HG02840 (cell line): ENCODE data around the gene CLEC2L.

Experiments used
- ATAC-seq: cut with Tn5 transposase; IDR thresholded peaks from one replicate; pipeline ENCODE4 v1.9.1; 2021; ENCODE audit warnings: mild to moderate bottlenecking, moderate library complexity, moderate number of reproducible peaks; ENCODE audit not compliant: unreplicated experiment, low FRiP score

CLEC2L gene

DNA sequence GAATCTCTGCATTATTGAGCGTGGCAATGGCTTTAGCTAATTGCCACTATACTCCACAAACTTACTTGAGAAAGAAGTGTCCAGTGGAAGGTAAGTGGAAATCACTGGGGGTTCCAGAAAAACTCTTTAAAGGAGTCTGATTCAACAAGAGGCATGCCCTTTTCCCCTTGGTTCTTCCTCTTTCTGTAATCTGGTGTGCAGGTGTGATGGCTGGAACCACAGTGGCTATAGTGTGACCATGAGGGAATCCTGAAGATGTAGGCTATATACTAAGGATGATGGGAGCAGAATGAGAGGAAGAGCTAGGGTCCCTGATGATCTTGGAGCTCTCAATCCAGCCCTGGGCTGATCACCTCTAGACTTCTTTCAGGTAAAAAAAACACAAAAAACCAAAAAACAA lies 2.0 kb upstream of the CLEC2L start:
- ATAC-seq, result no peak

DNA sequence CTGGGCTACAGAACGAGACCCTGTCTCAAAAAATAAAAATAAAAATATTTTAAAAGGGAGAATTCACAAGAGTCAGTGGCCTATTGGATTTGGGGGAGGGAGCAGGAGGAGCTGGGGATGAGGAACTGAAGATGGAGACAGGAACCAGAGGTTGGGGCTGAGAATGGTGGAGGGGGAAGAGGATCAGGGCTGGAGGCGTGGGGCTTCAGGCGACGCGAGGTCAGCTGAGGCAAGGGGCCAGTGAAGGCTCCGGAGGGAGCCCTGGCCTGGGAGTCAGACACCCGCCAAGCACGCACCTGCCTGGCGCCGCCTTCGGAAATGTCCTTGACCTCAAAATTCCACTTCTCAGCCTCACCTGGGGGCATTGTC lies 671 bp upstream of the CLEC2L start:
- no peak for ATAC-seq

DNA sequence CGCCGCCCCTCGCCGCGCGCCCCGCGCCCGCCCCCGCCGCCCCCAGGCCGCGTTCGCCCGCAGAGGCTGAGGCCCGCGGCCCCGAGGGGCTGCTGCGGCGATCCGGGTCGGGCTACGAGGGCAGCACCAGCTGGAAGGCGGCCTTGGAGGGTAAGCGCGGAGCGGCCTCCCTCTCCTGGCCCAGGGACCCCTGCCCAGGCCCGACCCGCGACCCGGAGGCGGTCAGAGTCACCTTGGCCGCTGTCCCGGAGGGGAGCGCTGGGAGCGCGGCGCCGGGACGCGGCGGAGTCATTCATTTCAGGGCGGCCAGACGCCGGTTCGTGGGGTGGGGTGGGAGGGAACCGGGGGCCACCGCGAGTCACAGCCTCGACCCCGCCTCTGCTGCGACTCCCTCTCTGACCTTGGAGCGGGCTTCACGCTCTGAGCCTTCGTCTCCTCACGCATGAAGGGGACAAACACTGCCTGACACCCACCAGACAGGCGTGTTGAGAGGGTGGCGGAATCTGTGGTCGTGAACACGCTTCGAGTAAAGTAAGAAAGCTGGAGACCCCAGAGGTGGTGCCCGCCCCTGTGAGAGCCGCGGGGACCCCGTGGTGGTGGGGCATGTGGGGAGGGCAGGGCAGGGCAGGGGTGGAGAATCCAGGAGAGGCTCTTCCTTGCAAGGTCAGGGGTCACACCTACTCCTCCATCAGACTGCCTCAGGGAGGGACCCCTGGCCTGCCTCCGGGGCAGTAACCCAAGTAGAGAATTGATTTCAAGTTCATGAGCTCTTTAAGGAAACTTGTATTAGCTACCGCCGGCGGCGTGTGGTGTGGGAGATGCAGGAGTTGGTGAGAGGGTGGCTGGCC lies 707 bp downstream of the CLEC2L start:
- no peak for ATAC-seq

DNA sequence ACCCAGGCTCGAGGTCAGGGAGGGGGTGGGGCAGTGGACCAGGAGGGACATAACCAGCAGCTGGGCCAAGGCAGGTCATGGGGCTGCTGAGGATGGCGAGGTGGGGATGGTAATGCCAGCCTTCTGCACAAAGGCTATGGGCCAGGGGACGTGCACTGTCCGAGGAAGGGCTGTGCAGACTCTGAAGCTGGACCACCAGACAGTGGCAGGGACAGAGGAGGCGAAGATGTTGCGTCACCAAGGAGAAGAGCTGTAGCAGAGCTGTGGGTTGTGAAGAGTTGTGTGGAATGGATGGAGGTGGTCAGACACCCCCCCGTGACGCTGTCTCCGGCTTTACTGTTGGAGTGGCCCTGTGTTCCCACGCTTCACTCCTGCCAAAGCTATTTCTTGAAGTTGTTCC lies 1.8 kb downstream of the CLEC2L start:
- no peak for ATAC-seq

DNA sequence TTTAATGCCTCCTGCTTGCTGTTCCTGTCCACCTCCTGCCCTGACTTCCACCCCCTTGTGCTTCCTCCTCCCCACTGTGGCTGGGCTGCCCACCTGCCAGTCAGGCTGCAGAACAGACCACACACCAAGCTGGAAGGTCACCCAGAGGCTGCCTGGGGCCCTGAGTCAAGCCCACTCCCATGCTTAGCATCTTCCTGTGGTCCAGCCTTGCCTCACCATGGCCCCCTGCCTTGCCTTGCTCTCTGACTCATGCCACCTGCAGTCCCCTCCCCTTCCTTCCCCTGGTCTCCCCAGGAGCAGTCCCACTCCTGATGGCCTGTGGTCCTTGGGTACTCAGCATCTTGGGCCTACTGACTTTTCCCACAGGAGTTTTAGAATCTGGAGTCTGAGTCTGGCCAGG lies 2.3 kb downstream of the CLEC2L start:
- ATAC-seq, result no peak

DNA sequence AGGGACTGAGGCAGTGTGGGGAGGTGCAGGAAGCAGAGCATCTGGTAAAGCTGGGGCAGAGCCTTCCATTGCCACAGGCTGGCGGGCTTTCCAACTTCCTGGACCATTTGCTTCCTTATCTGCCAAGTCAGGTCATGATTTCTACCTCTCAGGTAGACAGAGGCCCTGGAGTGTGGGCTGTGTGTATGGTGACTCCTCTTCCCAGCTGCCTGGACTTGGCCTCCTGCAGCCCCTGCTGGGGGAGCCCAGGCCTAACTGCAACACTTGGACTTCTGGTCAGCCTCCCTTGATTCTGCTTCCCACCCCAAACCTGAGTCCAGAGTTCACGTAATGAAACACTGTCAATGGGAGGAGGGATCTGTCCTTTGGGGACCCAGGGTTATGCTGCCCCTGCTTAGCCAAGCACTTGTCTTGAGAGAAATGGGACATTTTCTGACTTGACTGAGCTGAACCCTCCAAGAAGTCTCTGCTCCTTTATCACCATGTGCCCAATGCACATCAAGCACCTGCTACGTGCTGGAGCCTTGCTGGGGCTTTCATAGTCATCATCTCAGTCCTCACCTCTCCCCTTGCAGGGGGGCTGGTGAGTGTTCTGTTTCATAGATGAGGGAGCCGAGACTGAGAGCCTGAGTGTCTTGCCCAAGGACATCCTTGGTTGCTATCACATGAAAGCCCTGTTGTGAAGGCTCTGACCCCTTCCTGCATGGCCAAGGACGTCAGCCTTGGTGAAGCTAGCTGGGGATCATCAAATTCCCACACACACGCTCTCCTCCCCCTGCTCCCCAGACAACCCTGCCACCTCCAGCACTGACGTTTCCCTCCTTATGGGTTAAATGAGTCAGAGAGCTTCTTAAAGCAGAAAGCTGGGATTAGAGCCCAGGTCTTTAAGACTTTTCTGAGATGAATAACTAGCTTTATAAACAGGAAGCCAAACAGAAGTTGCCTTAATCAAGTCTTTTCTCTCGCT lies 3.4 kb downstream of the CLEC2L start:
- no peak for ATAC-seq

DNA sequence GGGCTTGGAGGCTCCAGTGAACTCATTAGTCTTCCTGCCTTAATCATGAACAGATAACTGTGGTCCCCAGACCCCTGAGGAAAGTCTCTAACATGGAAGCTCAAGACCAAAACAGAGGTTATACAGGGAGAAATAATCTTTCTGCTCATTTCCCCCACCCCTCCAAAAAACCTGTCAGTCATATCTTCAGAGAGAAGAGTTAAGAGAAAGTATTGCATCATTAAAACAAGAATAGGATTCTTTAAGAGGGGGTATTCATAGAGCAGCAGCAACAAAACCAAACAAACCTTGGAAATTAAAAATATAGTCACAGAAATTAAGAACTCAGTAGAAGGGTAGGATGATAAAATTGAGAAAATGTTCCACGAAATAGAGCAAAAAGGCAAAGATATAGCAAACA lies 7.6 kb downstream of the CLEC2L start:
- no peak for ATAC-seq

DNA sequence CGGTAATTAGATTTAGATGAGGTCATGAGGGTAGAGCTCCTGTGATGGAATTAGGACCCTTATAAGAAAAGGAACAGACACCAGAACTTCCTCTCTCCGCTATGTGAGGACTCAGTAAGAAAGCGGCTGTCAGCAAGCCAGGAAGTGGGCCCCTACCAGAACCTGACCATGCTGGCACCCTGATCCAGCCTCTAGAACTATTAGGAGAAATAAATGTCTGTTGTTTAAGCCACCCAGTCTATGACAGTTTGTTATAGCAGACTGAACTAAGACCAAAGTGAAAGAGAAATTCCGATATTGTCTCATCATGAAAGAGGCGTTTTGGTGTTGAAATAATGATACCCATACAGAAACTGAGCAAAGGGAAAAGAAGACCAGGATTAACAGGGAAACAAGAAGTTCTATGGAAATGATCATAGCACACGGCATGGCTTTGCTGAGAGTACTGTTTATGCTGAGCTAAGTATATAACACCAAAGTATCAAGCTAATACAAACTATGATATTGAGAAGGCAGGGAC lies 9.2 kb downstream of the CLEC2L start:
- ATAC-seq, result no peak

DNA sequence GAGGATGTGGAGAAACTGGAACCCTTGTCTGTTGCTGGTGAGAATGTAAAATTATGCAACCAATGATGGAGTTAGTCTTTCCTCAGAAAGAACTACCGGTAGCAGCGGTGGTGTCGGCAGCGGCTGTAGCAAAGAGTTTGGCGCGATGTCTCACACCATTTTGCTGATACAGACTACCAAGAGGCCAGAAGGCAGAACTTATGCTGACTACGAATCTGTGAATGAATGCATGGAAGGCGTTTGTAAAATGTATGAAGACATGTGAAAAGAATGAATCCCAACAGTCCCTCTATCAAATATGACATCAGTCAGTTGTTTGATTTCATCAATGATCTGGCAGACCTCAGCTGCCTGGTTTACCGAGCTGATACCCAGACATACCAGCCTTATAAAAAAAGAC lies 10.6 kb downstream of the CLEC2L start:
- no peak for ATAC-seq

DNA sequence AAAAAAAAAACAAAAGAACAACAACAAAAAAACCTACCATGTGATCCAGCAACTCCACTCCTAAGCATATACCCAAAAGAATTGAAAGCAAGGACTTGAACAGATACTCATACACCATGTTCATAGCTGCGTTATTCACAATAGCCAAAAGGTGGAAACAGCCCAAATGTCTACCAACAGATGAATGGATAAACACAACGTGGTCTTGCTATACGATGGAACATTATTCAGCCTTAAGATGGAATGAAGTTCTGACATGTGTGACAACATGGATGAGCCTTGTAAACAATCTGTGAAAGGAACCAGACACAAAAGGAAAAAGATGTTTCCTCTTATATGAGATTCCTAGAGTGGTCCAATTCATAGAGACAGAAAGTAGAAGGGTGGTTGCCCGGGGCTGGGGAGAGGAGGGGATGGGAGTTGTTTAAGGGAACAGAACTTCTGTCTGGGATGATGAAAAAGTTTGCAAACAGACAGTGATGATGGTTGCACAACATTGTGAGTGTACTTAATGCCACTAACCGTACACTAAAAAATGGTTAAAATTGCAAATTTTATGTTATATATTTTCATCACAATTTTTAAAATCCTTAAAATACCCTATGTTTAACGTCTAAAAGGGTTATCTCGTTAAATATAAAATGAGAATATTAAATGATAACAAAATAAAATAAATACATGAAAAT lies 11.6 kb downstream of the CLEC2L start:
- no peak for ATAC-seq

DNA sequence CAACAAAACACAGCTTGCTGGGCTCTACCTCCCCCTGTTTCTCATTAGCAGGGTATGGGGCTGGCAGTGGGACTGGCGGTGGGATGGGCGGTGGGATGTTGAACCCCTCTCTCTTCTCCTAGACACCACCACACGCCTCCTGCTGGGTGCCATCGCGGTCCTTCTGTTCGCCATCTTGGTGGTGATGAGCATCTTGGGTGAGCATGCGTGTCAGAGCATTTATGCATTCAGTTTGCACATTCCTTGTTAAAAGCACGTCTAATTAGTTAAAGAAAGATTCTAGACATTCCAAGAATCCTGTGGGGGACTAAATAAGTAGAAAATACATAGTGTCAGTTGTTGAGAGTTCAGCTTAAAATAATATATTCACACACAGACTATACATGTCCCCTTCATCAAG lies 12.7 kb downstream of the CLEC2L start:
- no peak for ATAC-seq

DNA sequence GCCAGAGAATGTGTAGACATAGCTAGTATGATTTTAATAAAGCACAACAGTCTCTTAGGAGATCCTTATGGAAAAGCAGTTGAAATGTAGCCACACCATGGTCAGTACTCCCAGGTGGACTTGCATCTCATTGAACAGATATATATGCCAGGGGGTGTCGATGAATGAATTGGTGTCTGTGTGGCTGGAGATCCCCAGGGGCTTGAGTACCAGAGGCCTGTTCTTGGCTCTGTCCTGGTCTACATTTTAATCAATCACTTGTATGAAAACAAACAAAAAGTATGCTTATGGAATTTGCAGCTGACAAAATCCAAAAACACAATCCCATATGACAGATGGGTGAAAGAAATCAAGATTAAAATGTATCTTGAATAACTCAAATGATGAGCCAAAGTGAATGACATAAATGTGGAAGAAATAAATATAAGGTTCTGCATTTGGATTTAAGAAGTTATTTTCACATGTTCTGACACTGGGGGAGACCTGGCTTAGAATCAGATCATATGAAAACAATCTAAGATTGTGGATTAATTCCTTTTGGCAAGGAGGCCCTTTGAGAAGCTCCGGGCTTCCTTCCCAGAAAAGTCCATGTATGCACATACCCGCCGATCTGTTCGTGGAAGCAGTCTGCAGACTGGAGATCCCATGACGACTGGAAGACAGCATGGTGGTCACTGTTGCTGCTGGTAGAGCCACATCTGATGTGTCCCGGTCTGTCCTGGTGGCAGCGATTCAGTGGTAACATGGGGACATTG lies 15.6 kb downstream of the CLEC2L start:
- no peak for ATAC-seq

DNA sequence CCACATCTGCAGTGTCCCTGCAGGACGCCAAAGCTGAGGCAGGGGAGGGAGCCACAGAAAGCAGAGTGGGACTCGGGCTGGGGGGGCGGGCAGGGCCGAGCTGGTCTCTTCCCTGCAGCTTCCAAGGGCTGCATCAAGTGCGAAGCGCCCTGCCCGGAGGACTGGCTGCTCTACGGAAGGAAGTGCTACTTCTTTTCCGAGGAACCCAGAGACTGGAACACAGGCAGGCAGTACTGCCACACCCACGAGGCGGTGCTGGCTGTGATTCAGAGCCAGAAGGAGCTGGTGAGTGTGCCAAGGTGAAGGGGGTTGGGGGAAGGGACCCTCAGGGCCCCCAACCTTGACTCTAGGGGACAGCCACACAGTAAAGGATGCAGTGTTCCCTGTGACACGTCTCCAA lies 16.7 kb downstream of the CLEC2L start:
- no peak for ATAC-seq

DNA sequence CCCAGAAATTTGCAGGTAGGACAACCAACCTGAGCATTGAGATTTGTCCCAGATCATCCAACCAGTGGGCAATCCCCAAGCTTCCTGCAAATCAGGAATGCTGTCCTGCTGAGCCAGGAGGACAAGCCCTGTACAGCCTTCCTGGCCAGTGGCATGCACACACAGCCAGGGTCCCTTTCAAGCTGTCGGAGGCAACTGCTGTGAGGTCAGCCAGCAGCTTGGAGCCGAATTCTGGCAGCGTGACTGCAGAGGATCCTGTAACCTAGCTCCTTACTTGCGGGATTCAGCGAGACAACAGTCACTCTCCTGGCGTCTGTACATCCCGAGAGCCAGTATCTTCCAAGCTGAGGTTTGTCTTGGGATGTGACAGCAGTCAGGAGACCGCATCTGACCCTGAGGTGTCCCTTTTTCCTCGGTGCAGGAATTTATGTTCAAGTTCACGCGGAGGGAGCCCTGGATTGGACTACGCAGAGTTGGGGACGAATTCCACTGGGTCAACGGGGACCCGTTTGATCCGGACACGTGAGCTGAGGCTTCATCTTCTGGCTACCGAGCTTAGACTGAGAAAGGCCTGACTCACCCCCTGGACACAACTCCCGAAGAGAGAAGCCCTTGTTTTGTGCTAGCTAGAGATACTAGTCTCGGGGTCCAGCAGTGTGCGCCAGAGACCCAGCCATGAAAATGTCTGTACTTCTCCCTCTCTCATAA lies 18.3 kb downstream of the CLEC2L start:
- ATAC-seq, result no peak

DNA sequence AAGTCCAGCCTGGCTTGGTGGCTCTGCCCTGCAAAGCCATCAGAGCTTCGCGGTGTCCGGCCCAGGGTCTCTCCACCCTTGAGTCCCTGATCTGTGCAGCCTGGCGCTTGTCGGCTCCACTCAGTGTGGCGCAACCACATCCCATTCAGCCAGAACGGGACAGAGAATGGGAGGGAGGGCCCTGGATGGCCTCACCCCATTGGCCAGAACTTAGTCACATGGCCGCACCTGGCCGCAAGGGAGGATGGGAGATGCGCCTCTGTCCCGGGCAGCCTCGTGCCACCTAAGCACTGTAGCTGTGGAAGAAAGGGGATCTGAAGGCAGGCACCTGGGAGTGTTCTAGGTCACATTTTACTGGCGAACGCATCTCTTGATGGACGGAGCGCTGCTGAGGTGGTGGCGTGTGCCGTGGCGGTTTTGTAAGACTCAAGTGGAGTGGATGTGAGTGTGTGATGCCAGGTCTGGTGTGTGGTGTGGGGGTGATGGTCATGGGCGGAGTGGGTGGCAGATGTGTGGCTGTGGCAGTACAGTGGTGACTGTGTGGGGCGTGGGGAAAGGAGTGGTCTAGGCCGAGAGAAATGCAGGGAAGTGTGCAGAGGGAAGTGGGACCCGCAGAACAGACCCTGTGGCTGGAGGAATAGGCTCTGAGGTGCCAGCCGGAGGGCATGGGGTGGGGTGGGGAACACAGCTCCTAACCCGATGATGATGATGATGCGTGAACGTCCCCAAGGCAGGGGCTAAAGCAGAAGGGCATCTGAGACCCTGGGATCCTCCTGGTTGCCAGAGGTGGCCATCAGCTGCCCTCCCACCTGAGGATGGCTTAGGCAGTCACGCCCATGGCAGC lies 19.0 kb downstream of the CLEC2L start:
- ATAC-seq, result no peak

DNA sequence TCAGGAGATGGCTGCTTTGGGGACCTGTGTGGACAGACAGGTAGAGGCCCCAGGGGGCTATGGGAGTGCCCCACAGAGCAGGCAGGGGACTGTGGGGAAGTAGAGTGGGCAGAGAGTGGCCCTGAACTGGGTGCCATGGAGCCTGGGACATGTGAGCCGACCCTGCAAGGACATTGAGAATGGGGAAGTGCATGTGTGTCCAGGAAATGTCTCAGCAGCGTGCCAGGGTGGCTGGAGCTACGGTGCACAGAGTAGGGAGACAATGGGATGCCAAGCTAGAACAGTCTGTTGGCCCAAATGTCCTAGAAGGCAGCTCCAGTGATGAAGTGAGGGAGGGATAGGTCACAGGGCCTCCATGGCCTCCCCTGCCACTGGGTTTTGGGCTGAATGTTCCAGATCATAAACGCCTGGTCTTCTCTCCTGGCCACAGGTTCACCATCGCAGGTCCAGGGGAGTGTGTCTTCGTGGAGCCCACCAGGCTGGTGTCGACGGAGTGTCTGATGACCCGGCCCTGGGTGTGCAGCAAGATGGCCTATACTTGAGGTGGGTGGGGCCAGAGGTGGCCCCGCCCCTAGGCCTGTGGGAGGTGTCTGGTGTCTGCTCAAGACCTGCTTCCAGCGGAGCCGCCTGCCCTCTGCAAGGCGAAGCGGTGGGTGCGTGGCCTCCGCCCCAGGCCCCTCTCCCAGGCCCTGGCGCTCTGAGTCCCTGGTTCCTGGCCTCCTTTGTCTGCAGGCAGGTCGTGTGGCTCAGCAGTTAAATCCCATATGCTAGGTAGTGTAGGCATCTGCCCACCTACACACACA lies 20.5 kb downstream of the CLEC2L start:
- no peak for ATAC-seq

DNA sequence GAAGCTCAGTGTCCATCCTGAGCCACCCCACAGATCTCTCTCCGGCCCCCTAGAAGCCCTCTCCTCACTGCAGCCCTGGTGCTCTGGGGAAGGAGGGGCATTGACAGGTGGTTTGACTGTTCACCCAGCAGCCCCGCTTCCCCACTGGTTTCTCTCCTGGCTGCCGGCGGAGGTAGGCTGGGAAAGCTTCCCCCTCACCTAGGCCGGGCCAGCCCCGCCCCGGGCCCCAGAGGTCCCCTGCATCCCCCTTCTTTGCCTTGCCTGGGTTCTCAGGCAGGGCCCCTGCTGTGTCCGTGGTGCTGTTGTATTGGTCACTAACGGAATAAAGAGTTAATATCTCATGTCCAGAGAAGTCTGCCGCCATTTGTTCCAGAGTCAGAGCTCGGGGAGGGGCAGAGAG lies 21.2 kb downstream of the CLEC2L start:
- ATAC-seq, result no peak
